ENCODE data around the gene AP1S2. TPM values are rescaled to one million over a fixed set of nuclear protein-coding genes. Genes with fewer than 3 reads are reported as not detected.
A peak's percentile ranks its signal among the peaks of the same experiment; 100 is the strongest.

AP1S2 gene
- total RNA-seq, 1 donor from 2014 or later: 873 TPM

DNA sequence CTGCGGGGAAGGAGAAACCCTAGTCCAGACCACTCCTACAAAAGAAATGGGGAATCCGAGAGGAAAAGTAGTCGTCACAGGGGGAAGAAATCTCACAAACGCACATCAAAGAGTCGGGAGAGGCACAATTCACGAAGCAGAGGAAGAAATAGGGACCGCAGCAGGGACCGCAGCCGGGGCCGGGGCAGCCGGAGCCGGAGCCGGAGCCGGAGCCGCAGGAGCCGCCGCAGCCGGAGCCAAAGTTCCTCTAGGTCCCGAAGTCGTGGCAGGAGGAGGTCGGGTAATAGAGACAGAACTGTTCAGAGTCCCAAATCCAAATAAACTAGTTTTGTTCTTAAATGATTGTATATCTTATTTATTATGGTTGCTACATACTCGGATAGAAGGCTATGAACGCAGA is 31.7 kb downstream of the AP1S2 start:
- H3K4me1 Mint-ChIP-seq: no peaks in the 10 kb centered on the region
- no peak overlapping the region for H3K4me3 ChIP-seq
- no peaks in the 10 kb centered on the region for H3K27me3 ChIP-seq
- peak overlapping the region; percentile 67 for H3K27ac Mint-ChIP-seq
- no peak overlapping the region for H2AFZ ChIP-seq (replicated peaks)
- H3K9me3 ChIP-seq (ENCODE audit: low read depth): no peaks in the 10 kb centered on the region
- no peaks in the 10 kb centered on the region for H3K4me1 ChIP-seq
- H3K9ac ChIP-seq: no peak overlapping the region
- peaks cover 57% of the 10 kb centered on the region for H3F3A ChIP-seq (ENCODE audit: low read depth)
- H3K27me3 Mint-ChIP-seq (ENCODE audit: insufficient read depth, low read depth): peaks cover 5% of the 10 kb centered on the region
- no peak overlapping the region for H3K4me2 ChIP-seq
- no peak for TF ChIP-seq EZH2 (IDR thresholded peaks at IDR 0.05)
- TF ChIP-seq, protein P1, sequence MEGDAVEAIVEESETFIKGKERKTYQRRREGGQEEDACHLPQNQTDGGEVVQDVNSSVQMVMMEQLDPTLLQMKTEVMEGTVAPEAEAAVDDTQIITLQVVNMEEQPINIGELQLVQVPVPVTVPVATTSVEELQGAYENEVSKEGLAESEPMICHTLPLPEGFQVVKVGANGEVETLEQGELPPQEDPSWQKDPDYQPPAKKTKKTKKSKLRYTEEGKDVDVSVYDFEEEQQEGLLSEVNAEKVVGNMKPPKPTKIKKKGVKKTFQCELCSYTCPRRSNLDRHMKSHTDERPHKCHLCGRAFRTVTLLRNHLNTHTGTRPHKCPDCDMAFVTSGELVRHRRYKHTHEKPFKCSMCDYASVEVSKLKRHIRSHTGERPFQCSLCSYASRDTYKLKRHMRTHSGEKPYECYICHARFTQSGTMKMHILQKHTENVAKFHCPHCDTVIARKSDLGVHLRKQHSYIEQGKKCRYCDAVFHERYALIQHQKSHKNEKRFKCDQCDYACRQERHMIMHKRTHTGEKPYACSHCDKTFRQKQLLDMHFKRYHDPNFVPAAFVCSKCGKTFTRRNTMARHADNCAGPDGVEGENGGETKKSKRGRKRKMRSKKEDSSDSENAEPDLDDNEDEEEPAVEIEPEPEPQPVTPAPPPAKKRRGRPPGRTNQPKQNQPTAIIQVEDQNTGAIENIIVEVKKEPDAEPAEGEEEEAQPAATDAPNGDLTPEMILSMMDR (IDR thresholded peaks at IDR 0.05): no peak
- no peak for TF ChIP-seq EZH2phosphoT487 (IDR thresholded peaks at IDR 0.05)
- H3K27ac ChIP-seq: no peak overlapping the region
- H3K4me3 Mint-ChIP-seq: no peak overlapping the region
- no peaks in the 10 kb centered on the region for H4K20me1 ChIP-seq (ENCODE audit: low read depth)
- no peaks in the 10 kb centered on the region for H3K9me3 Mint-ChIP-seq
- no peak for DNase-seq (ENCODE audit: low spot score)
- H3K36me3 Mint-ChIP-seq: peaks cover 36% of the 10 kb centered on the region
- H3K79me2 ChIP-seq (ENCODE audit: low read depth): no peaks in the 10 kb centered on the region
- H3K36me3 ChIP-seq: peaks cover 11% of the 10 kb centered on the region

DNA sequence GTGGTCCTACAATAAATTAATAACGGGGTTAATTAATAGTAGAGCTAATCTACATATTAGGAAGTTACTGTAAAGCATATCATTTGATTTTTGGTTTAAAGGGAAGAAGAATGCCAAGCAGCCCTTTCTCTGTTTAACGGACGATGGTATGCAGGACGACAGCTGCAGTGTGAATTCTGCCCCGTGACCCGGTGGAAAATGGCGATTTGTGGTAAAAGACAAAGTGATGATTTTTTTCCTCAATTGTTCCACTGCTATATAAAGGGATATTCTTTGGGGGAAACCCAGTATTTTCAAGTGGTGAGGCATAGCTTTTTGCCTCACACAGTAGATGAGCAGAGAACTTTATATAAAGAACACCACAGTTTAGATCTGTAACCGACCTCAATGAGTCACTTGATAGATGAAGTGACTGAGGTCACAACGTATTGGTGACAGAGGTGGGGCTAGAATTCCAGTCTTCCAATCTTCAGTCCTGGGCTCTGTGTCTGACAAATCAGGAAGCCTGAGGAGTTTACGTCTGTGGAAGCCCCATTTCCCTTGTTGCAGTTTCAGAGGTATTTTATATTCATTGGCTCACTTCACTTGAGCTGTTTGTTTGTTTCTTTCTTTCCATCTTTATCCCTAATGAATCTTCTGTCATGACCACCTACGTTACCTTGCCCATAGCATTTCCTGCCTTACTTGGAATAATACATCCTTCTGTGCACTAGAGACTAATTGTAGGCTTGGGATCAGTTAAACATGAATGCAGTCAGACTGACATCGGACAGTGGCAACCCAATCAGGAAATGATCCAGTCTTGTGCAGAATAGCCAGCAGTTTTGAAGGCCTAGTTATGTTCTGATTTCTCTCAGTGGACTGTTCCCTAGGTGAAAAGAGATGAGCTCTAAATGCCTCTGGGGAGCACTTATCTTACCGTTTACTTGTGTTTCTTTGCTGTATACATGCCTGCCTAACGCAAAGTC is 34.2 kb downstream of the AP1S2 start:
- Histone ChIP-seq H3K4me2 (no peak overlapping the region), H2AFZ (replicated peaks) (no peak overlapping the region), H3K36me3 (peaks cover 10% of the 10 kb centered on the region), H3K9me3 (ENCODE audit: low read depth) (no peaks in the 10 kb centered on the region), H3K4me1 (peaks cover 6% of the 10 kb centered on the region), H3K27me3 (no peaks in the 10 kb centered on the region), H3K9ac (no peak overlapping the region), H3K27ac (no peak overlapping the region), H3K4me3 (no peak overlapping the region), H3F3A (ENCODE audit: low read depth) (peaks cover 35% of the 10 kb centered on the region), H3K79me2 (ENCODE audit: low read depth) (no peaks in the 10 kb centered on the region), H4K20me1 (ENCODE audit: low read depth) (no peaks in the 10 kb centered on the region)
- Mint-ChIP-seq H3K4me1 (no peaks in the 10 kb centered on the region), H3K36me3 (peaks cover 31% of the 10 kb centered on the region), H3K4me3 (no peak overlapping the region), H3K9me3 (no peaks in the 10 kb centered on the region), H3K27me3 (ENCODE audit: insufficient read depth, low read depth) (peaks cover 3% of the 10 kb centered on the region), H3K27ac (no peak overlapping the region)
- TF ChIP-seq EZH2phosphoT487 (IDR thresholded peaks at IDR 0.05) (no peak), EZH2 (IDR thresholded peaks at IDR 0.05) (no peak)
- TF ChIP-seq, protein P1 (IDR thresholded peaks at IDR 0.05): no peak
- no peak for DNase-seq (ENCODE audit: low spot score)

DNA sequence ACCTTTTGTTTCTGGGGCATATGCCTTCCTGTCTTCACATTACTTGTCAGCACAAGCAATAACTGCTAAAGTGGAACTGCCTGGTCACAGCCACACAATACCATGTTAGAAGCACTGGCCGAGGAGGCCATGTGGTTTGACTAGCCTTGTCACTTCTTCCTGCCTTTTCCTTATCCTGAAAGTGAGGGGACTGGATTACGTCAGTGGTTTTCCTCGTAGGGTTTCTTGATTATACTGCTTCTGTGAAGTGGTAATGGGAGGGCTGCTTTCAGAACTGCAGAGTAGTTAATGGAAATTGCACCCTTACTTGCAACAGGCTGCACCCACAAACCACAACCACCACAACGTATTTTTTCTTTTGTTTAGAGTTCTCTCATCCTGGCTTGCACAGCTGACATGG is 37.7 kb downstream of the AP1S2 start:
- Mint-ChIP-seq H3K36me3 (peaks cover 31% of the 10 kb centered on the region), H3K27ac (no peak overlapping the region), H3K9me3 (no peaks in the 10 kb centered on the region), H3K4me1 (no peaks in the 10 kb centered on the region), H3K4me3 (no peak overlapping the region), H3K27me3 (ENCODE audit: insufficient read depth, low read depth) (peaks cover 3% of the 10 kb centered on the region)
- Histone ChIP-seq H3K9ac (no peak overlapping the region), H3K4me2 (no peak overlapping the region), H3K4me1 (peaks cover 6% of the 10 kb centered on the region), H3K79me2 (ENCODE audit: low read depth) (no peaks in the 10 kb centered on the region), H3K27ac (no peak overlapping the region), H3K4me3 (no peak overlapping the region), H3K27me3 (no peaks in the 10 kb centered on the region), H3K9me3 (ENCODE audit: low read depth) (no peaks in the 10 kb centered on the region), H4K20me1 (ENCODE audit: low read depth) (no peaks in the 10 kb centered on the region), H3K36me3 (peaks cover 19% of the 10 kb centered on the region), H3F3A (ENCODE audit: low read depth) (peaks cover 8% of the 10 kb centered on the region), H2AFZ (replicated peaks) (no peak overlapping the region)
- DNase-seq (ENCODE audit: low spot score): no peak
- TF ChIP-seq EZH2phosphoT487 (IDR thresholded peaks at IDR 0.05): no peak
- TF ChIP-seq, protein P1 (IDR thresholded peaks at IDR 0.05): no peak
- no peak for TF ChIP-seq EZH2 (IDR thresholded peaks at IDR 0.05)
